Heart left ventricle (tissue), 16 donors: ENCODE data around the gene ACSF3. TPM values are rescaled to one million over a fixed set of nuclear protein-coding genes. Genes with fewer than 3 reads are reported as not detected.

Experiments
- ATAC-seq, 4 donors: fragments of 200-7000 bp; cut with Tn5 transposase; one replicate each; pipeline ENCODE4 v1.9.1; 2020 to 2022; ENCODE audit warnings: moderate library complexity in 4 of 4, mild to moderate bottlenecking in 3 of 4, moderate number of reproducible peaks in 1 of 4
- DNase-seq, 5 donors: peaks; one replicate each; pipeline ENCODE4 v3.0.0-alpha.2; 2020
- H3K27ac ChIP-seq, 12 donors: fragments of 200-600 bp; sonication (generic) in 4 of 12; one replicate each; pipeline versions ENCODE4 v1.5.0 to v1.8.0; 2016 to 2022; ENCODE audit warnings: mild to moderate bottlenecking in 2 of 12
- H3K27me3 ChIP-seq, 9 donors: fragments of 200-600 bp; sonication (generic) in 2 of 9; one replicate each; pipeline versions ENCODE4 v1.5.1 to v1.8.0; 2016 to 2022; ENCODE audit warnings: mild to moderate bottlenecking in 3 of 9
- H3K36me3 ChIP-seq, 9 donors: fragments of 200-600 bp; sonication (generic) in 2 of 9; one replicate each; pipeline versions ENCODE4 v1.5.0 to v1.8.0; 2018 to 2022; ENCODE audit warnings: mild to moderate bottlenecking in 2 of 9
- H3K4me1 ChIP-seq, 12 donors: fragments of 200-600 bp; sonication (generic) in 4 of 12; one replicate each; pipeline versions ENCODE4 v1.5.0 to v1.8.0; 2016 to 2022; ENCODE audit warnings: mild to moderate bottlenecking in 3 of 12
- H3K4me3 ChIP-seq, 12 donors: fragments of 200-600 bp; sonication (generic) in 4 of 12; one replicate each; pipeline versions ENCODE4 v1.5.0 to v1.8.0; 2017 to 2022; ENCODE audit warnings: mild to moderate bottlenecking in 9 of 12, moderate library complexity in 4 of 12
- H3K9me3 ChIP-seq, 12 donors: fragments of 200-600 bp; sonication (generic) in 4 of 12; one replicate each; pipeline versions ENCODE4 v1.5.0 to v1.8.0; 2016 to 2022; ENCODE audit warnings: mild to moderate bottlenecking in 1 of 12
- CTCF ChIP-seq, 12 donors: fragments of 200-600 bp; sonication (generic) in 4 of 12; IDR thresholded peaks; one replicate each; pipeline versions ENCODE4 v1.5.0 to v1.8.0; 2018 to 2022; ENCODE audit warnings: antibody characterized with exemption in 12 of 12, mild to moderate bottlenecking in 5 of 12
- POLR2A ChIP-seq, 2 donors: fragments of 450-650 bp; IDR thresholded peaks; one replicate each; pipeline ENCODE4 v1.6.1; 2017; ENCODE audit warnings: antibody characterized with exemption in 2 of 2, mild to moderate bottlenecking in 2 of 2, moderate library complexity in 2 of 2
- WGBS, 4 donors: extraction: QIAGEN DNeasy Blood & Tissue Kit in 2 of 4; methylation state at CpG; one replicate each; pipeline versions ENCODE4 v1.1.5 to v1.1.7; 2013 to 2018; 5-methylcytosine and 5-hydroxymethylcytosine counted together
- intact Hi-C, 10 donors: fragments of 100-400 bp; cut with DNase I; formaldehyde crosslinking; loops; one replicate each; pipeline versions ENCODE4 v1.11.1 to v1.14.2; 2022
- polyA plus RNA-seq, 2 donors: library from polyadenylated mRNA; stranded (reverse); fragments of 200-250 nt; gene quantifications; one replicate each; pipeline ENCODE4 v1.2.3, GENCODE V29; 2013
- total RNA-seq, 9 donors: library from RNA; depleted of rRNA in 2 of 9; stranded (reverse); fragments of >200 nt in 2 of 9; fragmentation: NEBNext Ultra II Directional in 3 of 9; extraction: Animal tissue kit (Norgen Biotek cat#: 25700) in 3 of 9; gene quantifications; one replicate each; pipeline versions ENCODE4 v1.1.0 to v1.2.4, GENCODE V29; 2016 to 2023
- donor health status: ischemic (EF 13 %, LVEDD 7.1; RV severe dilation, severe dysfunction).
- donor health status: healthy with polysubstance abuse.
- donor health status: DM: no; HTN: yes; CAD: no.
- donor health status: DM: no; HTN: no; CAD: no.
- donor health status: ischemic (EF 25% LVEDD 6.9; RV normal size, moderate dysfunction).
- donor health status: ischemic (EF 25% LVEDD 5.7; RV mildly dilated, moderate dysfunction).
- donor health status: healthy.
- donor health status: DM: yes; HTN: yes; CAD: no.
- donor health status: ischemic (EF 35%, LVEDD 5.7; RV mildly dilated, moderate dysfunction).
- donor health status: nonischemic (EF 11% LVEDD 7.7; RV severe dilation, severe dysfunction).
- donor health status: DM: yes; HTN: yes; CAD: no.
- donor health status: PGD.
- donor health status: ischemic (EF 29% LVEDD 5.4; RV normal size, mild dysfunction).
- donor health status: nonischemic (EF 23%, LVEDD 6.1; RV moderate dilation, normal function).

The ACSF3 gene
- total and polyA plus RNA-seq, 11 donors, result 10.3 to 26.3 (median 19.3) TPM

- Histone ChIP-seq H3K4me1 (no peaks in the 10 kb centered on the region), H3K36me3 (no peaks in the 10 kb centered on the region), H3K9me3 (no peaks in the 10 kb centered on the region), H3K27ac (no peak overlapping the region), H3K27me3 (peaks cover 0 to 38% (median 9%) of the 10 kb centered on the region in 9 donors), H3K4me3 (no peak overlapping the region)
- intact Hi-C loops, result no loop called here
- no peak for DNase-seq
- no peak for ATAC-seq
- 71 to 77% (median 75%) methylated on average over 21 of the region's 21 CpGs for WGBS, 4 donors
- TF ChIP-seq POLR2A (IDR thresholded peaks at IDR 0.05) (no peak), CTCF (IDR thresholded peaks at IDR 0.05) (no peak)
Observed at GRCh38 chr16:89061086-89061485, 32.6 kb upstream of the ACSF3 start.

GRCh38 chr16:89061590-89062380, 31.9 kb upstream of the ACSF3 start:
- Histone ChIP-seq H3K9me3 (no peaks in the 10 kb centered on the region), H3K4me3 (no peak overlapping the region), H3K27ac (no peak overlapping the region), H3K36me3 (no peaks in the 10 kb centered on the region), H3K4me1 (no peaks in the 10 kb centered on the region), H3K27me3 (peaks cover 0 to 32% (median 9%) of the 10 kb centered on the region in 9 donors)
- intact Hi-C loops, result no loop called here
- 71 to 79% (median 71%) methylated on average over 15 to 17 of the region's 17 CpGs for WGBS, 4 donors
- TF ChIP-seq POLR2A (IDR thresholded peaks at IDR 0.05) (no peak), CTCF (IDR thresholded peaks at IDR 0.05) (no peak)
- no peak for DNase-seq
- ATAC-seq, result no peak

- TF ChIP-seq POLR2A (IDR thresholded peaks at IDR 0.05), result no peak
- no peak for TF ChIP-seq CTCF (IDR thresholded peaks at IDR 0.05)
- H3K27ac ChIP-seq, result no peak overlapping the region
- H3K4me1 ChIP-seq, result no peaks in the 10 kb centered on the region
- no peaks in the 10 kb centered on the region for H3K9me3 ChIP-seq
- ATAC-seq (no peak), DNase-seq (no peak)
- 89 to 90% (median 90%) methylated on average over 28 to 30 of the region's 30 CpGs for WGBS, 4 donors
- intact Hi-C loops, result no loop called here
- H3K4me3 ChIP-seq, result no peak overlapping the region
- H3K27me3 ChIP-seq, result peaks cover 0 to 27% (median 7%) of the 10 kb centered on the region in 9 donors
- no peaks in the 10 kb centered on the region for H3K36me3 ChIP-seq
Observed at GRCh38 chr16:89062389-89063345, 31.0 kb upstream of the ACSF3 start.

- TF ChIP-seq POLR2A (IDR thresholded peaks at IDR 0.05), result no peak
- TF ChIP-seq CTCF (IDR thresholded peaks at IDR 0.05), result no peak
Observed at GRCh38 chr16:89063768-89064320, 29.8 kb upstream of the ACSF3 start.

More at GRCh38 chr16:89063768-89064320, 29.8 kb upstream of the ACSF3 start:
- H3K27me3 ChIP-seq, result peaks cover 0 to 25% (median 7%) of the 10 kb centered on the region in 9 donors
- ATAC-seq (no peak), DNase-seq (no peak)
- 71 to 91% (median 84%) methylated on average over 4 to 17 of the region's 17 CpGs for WGBS, 4 donors
- H3K9me3 ChIP-seq, result no peaks in the 10 kb centered on the region
- intact Hi-C loops, result no loop called here
- H3K36me3 ChIP-seq, result no peaks in the 10 kb centered on the region
- no peaks in the 10 kb centered on the region for H3K4me1 ChIP-seq
- no peak overlapping the region for H3K4me3 ChIP-seq
- H3K27ac ChIP-seq, result no peak overlapping the region
